Globus pallidus (tissue), 1 donor: Measurements from ENCODE around the gene RBMS3.
"Not testable (repeated sequence)": the region's sequence is repeated elsewhere in the genome, so short reads cannot be mapped to it uniquely, and the experiment has no call there.

Experiments used
- DNase-seq: peaks from one replicate; pipeline ENCODE4 v3.0.0-alpha.2; 2015; ENCODE audit warnings: low spot score

RBMS3 gene

DNA sequence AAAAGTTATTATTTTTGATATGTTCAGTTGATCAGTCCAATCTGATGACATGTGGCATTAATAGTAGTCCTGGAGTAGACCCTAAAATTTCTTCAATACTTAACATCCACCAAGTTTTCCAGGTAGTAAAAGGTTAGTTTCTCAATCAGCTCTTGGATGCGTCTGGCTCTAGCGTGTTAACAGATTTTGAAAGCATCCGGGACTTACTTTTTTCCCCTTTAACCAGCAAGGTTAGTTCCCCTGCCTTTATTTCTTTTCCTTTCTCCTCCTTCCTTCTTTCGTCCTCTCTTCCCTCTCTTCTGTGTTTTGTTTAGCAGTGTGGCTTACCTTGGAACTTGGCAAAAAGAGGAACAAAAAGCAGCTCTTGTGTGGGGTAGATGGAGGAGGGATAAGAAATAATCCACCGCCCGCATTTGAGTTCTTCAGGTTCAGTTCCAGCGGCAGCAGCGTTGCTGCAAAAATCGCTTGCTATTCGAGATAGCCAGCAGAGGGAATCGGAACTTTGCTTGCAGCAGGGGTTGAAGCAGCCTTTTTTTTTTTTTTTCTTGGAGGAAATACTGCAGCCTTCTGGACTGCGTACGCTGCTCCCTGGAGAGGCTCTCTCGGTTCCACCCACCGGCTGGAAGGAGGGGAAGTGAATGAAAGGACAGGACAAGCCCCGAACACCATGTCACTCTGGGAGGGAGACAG, at the start of gene RBMS3:
TSS of gene RBMS3 (plus strand) at position 668 of the 690 bp plus-strand sequence.
- DNase-seq, result peak; percentile 72

- not testable (repeated sequence) for DNase-seq
Measured at GRCh38 chr3:29233126-29233525, 47.7 kb upstream of the RBMS3 start.

- DNase-seq, result no peak
Measured at GRCh38 chr3:29236146-29236840, 44.6 kb upstream of the RBMS3 start.

DNA sequence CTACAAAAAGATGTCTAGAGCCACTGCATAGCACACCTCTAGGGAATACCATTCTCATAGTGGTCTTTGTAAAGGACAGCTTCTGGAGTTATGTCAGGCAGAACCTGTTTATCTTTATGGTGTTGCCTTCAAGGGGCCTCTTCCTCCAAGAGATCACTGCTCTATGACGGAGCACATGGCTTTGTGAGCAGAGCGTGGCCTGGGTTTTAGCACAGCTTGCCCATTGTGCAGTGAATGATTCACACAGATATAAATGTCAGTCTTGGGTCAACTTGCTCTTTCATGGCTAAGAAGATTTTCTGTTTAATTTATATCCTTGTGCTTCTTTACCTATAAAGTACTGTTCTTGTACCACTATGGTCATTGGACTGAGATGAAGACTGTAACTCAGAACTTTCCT, 41.5 kb upstream of the RBMS3 start:
- no peak for DNase-seq

DNA sequence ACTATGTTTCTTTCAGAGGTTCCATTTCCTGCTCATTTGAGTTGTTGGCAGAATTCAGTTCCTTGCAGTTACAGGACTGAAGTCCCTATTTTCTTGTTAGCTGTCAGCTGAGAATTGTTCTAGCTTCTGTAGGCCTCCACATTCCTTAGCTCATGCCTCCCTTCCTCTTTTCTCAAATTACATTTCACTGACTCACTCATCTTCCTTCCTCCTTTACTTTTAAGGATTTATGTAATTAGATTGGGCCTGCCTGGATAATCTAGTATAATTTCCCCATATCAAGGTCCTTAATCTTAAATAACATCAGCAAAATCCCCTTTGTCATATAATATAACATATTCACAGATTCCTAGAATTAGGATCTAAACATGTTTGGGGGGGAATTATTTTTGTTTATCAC, 40.6 kb upstream of the RBMS3 start:
- DNase-seq, result no peak

- DNase-seq, result no peak
Measured at GRCh38 chr3:29240887-29241286, 40.0 kb upstream of the RBMS3 start.

- DNase-seq, result no peak
Measured at GRCh38 chr3:29241855-29242254, 39.0 kb upstream of the RBMS3 start.

- DNase-seq, result no peak
Measured at GRCh38 chr3:29242296-29242695, 38.6 kb upstream of the RBMS3 start.

- DNase-seq, result no peak
Measured at GRCh38 chr3:29245441-29245840, 35.4 kb upstream of the RBMS3 start.

DNA sequence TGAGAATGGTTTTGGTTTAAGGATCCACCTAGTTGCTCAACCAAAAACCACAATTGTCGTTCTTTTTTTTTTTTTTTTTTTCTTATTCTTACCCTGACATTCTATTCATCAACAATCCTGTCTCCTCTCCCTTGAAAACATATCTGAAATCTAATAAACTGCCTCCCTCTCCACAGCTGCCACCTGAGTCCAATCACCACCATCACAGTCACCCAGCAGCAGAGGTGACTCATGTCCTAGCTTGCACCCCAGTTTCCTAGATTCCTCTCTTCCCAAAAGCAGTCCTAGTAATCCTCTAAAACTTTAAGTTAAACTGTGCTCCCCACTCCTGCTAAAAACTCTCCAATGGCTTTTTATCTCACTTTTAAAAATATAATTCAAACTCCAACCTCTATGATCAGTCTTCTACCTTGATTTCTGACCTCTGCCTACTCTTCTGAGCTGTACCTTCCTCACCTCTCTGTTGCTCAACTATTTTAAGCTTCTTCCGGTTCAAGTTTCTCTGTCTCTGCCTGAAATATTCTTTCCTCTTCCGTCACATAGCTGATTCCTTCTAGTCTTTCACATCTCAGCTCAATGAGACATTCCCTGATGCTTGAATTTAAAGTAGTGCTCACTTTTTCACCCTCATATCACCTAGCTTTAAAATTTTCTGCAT, 33.7 kb upstream of the RBMS3 start:
- DNase-seq, result no peak

- no peak for DNase-seq
Measured at GRCh38 chr3:29249829-29250345, 31.0 kb upstream of the RBMS3 start.

- DNase-seq, result no peak
Measured at GRCh38 chr3:29255854-29256696, 24.8 kb upstream of the RBMS3 start.

DNA sequence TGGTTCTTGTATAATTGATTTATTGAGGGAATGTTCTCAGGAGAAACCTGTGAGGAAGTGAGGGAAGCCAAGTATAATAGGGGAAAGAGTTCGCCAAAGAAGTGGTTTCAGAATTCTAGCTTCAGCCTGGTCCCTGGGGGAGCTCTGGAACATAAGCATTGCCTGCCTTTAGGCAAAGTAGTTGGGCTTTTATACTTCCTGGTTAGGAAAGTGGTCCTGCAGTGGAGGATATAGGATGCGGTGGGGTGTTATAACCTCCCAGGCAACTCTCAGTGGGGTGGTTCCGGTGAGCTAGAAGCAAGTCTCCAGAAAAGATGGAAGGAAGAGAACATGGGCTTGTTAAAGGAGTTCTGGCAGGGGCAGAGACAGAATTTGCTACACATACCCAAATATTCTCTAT, 22.7 kb upstream of the RBMS3 start:
- DNase-seq, result no peak

DNA sequence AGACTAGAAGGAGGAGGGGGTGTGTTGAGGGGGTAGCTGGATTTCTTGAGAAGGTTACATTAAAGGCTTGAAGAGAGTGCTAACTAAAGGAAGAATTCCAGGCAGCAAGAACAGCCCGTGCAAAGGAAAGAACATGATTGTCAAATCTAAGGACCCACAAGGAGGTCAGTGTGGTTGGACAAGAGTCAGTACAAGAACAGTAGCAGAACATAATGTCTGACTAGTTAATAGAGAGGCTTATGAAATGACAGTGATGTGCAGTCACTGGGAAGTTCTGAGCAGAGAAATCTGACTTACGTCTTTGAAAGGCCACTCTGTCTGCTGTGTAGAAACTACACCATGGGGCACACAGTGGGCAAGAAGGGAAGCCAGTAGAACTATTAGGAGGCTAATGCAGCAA, 19.8 kb upstream of the RBMS3 start:
- DNase-seq, result no peak

DNA sequence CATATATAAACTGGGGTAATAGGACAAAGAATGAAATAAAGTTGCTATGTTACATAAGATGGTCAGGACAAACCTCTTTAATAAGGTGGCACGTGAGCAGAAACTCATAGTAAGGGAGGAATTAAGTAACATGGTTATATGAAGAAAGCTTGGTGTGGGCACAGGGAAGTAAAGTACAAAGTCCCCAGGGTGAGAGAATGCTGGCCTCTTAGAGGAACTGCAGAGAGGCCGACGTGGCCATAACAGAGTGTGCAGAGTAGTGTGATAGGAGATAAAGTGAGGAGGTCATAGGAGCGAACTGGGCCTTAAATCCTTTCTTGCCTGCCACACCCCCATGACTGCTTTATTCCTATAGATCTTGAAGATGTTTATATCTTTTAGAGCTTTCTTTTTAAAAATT, 17.4 kb upstream of the RBMS3 start:
- DNase-seq, result no peak

GRCh38 chr3:29265509-29266072, 15.3 kb upstream of the RBMS3 start:
- no peak for DNase-seq

DNA sequence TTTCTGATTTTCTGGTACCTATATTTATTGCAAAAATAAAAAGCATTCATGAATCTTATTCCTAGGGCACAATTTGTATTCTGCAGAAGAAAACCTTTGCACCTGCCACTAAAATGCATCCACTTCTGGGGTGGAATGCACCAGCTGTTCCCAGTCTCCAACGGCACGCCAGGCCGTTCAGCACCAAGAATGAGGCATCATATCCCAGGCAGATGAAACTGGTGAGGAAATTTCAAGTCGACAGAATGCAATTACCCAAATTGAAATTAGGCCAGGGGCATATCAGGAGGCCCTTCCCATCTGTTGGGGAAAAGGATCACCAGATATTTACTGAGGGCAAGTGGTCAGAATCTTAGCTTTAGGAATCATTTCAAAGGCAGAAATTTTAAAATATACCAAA, 13.6 kb upstream of the RBMS3 start:
- no peak for DNase-seq

DNA sequence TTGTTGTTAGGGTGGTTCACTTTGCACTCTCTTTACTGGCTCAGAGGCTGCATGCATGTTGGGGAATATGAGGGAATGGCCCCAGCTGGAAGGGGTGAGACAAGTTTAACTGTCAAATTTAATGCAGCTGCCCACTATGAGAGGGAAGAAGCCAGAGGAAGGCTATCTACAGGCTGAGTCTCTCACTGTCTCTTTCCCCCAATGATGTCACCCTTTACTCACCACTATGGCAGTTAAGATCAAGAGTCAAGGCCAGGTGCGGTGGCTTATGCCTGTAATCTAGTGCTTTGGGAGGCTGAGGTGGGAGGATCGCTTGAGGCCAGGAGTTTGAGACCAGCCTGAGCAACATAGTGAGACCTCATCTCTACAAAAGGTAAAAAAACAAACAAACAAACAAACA, 12.2 kb upstream of the RBMS3 start:
- DNase-seq, result no peak

- DNase-seq, result no peak
Measured at GRCh38 chr3:29270752-29271151, 10.1 kb upstream of the RBMS3 start.

- DNase-seq, result no peak
Measured at GRCh38 chr3:29271475-29271874, 9.4 kb upstream of the RBMS3 start.

GRCh38 chr3:29274667-29275066, 6.2 kb upstream of the RBMS3 start:
- DNase-seq, result no peak

GRCh38 chr3:29275309-29275708, 5.6 kb upstream of the RBMS3 start:
- DNase-seq, result no peak
